ENCODE data around the gene NID1. TPM values are rescaled to one million over a fixed set of nuclear protein-coding genes. Genes with fewer than 3 reads are reported as not detected.
"Not testable (repeated sequence)": the region's sequence is repeated elsewhere in the genome, so short reads cannot be mapped to it uniquely, and the experiment has no call there.

NID1 gene
- total RNA-seq, 1 donor from 2014 or later = 175 TPM

GRCh38 chr1:236029428-236029940 is 35.4 kb downstream of the NID1 start:
- no peak for DNase-seq (ENCODE audit: low read depth in 2 of 2)

- no peak for DNase-seq (ENCODE audit: low read depth in 2 of 2)
These were observed 37.8 kb downstream of the NID1 start for GRCh38 chr1:236027104-236027503.

GRCh38 chr1:236025836-236026235 is 39.1 kb downstream of the NID1 start:
- DNase-seq (ENCODE audit: low read depth in 2 of 2) = no peak

- DNase-seq (ENCODE audit: low read depth in 2 of 2) = no peak
These were observed 40.2 kb downstream of the NID1 start for GRCh38 chr1:236024641-236025040.

- DNase-seq (ENCODE audit: low read depth in 2 of 2) = no peak
These were observed 40.8 kb downstream of the NID1 start for GRCh38 chr1:236023926-236024565.

- no peak for DNase-seq (ENCODE audit: low read depth in 2 of 2)
These were observed 43.3 kb downstream of the NID1 start for GRCh38 chr1:236021424-236022135.

GRCh38 chr1:236020359-236021219 is 44.3 kb downstream of the NID1 start:
- no peak for DNase-seq (ENCODE audit: low read depth in 2 of 2)

GRCh38 chr1:236018885-236019453 is 45.9 kb downstream of the NID1 start:
- DNase-seq (ENCODE audit: low read depth in 2 of 2) = no peak

GRCh38 chr1:236016782-236017400 is 48.0 kb downstream of the NID1 start:
- no peak for DNase-seq (ENCODE audit: low read depth in 2 of 2)

GRCh38 chr1:236016083-236016482 is 48.8 kb downstream of the NID1 start:
- no peak for DNase-seq (ENCODE audit: low read depth in 2 of 2)

- DNase-seq (ENCODE audit: low read depth in 2 of 2) = no peak
These were observed 49.4 kb downstream of the NID1 start for GRCh38 chr1:236015539-236015938.

GRCh38 chr1:236013330-236013729 is 51.6 kb downstream of the NID1 start:
- no peak for DNase-seq (ENCODE audit: low read depth in 2 of 2)

GRCh38 chr1:236011641-236012040 is 53.2 kb downstream of the NID1 start:
- no peak for DNase-seq (ENCODE audit: low read depth in 2 of 2)

GRCh38 chr1:236010443-236010842 is 54.4 kb downstream of the NID1 start:
- DNase-seq (ENCODE audit: low read depth in 2 of 2) = no peak

- DNase-seq (ENCODE audit: low read depth in 2 of 2) = peak; percentile 86 to 87
These were observed 55.0 kb downstream of the NID1 start for GRCh38 chr1:236009857-236010256.

- no peak for DNase-seq (ENCODE audit: low read depth in 2 of 2)
These were observed 55.7 kb downstream of the NID1 start for GRCh38 chr1:236009191-236009590.

GRCh38 chr1:236007781-236008180 is 57.1 kb downstream of the NID1 start:
- DNase-seq (ENCODE audit: low read depth in 2 of 2) = no peak

GRCh38 chr1:236003058-236003457 is 61.8 kb downstream of the NID1 start:
- not testable (repeated sequence) for DNase-seq (ENCODE audit: low read depth in 2 of 2)

GRCh38 chr1:236002572-236002971 is 62.3 kb downstream of the NID1 start:
- no peak for DNase-seq (ENCODE audit: low read depth in 2 of 2)

- DNase-seq (ENCODE audit: low read depth in 2 of 2) = no peak
These were observed 62.9 kb downstream of the NID1 start for GRCh38 chr1:236002025-236002390.

- DNase-seq (ENCODE audit: low read depth in 2 of 2) = no peak
These were observed 64.1 kb downstream of the NID1 start for GRCh38 chr1:236000781-236001180.

All from dermis microvascular lymphatic vessel endothelial cell (primary cell).